Natural killer cell (primary cell): ENCODE measurements around the gene ZFP36L1. TPM values are rescaled to one million over a fixed set of nuclear protein-coding genes. Genes with fewer than 3 reads are reported as not detected.
"Not testable (repeated sequence)": the region's sequence is repeated elsewhere in the genome, so short reads cannot be mapped to it uniquely, and the experiment has no call there.

Source experiments
- ATAC-seq, 3 donors: fragments of 150-1000 bp in 2 of 3; fragments of 200-7000 bp in 1 of 3; cut with Tn5 transposase; 1 replicate in 1 of 3; 2 replicates in 2 of 3; pipeline ENCODE4 v1.10.0; 2021; ENCODE audit warnings: mild to moderate bottlenecking in 2 of 3, moderate library complexity in 2 of 3
- DNase-seq, 2 donors: peaks; one replicate each; pipeline versions ENCODE4 v3.0.0 to v3.0.0-alpha.2; 2013 to 2021; ENCODE audit warnings: mixed read lengths in 1 of 2
- H3K27ac ChIP-seq: one replicate; pipeline ENCODE4 v1.5.1; 2013; ENCODE audit warnings: mild to moderate bottlenecking, low read length
- H3K27me3 ChIP-seq: one replicate; pipeline ENCODE4 v1.6.1; 2013; ENCODE audit warnings: low read length; ENCODE audit not compliant: control insufficient read depth, insufficient read depth
- H3K36me3 ChIP-seq: one replicate; pipeline ENCODE4 v1.6.1; 2013; ENCODE audit warnings: low read length; ENCODE audit not compliant: control insufficient read depth, insufficient read depth
- H3K4me1 ChIP-seq: one replicate; pipeline ENCODE4 v1.6.1; 2013; ENCODE audit warnings: low read length; ENCODE audit not compliant: control insufficient read depth, insufficient read depth
- H3K4me3 ChIP-seq: one replicate; pipeline ENCODE4 v1.5.1; 2013; ENCODE audit warnings: low read length
- H3K9me3 ChIP-seq: one replicate; pipeline ENCODE4 v1.6.1; 2013; ENCODE audit warnings: low read length; ENCODE audit not compliant: control insufficient read depth, insufficient read depth
- H3K27ac Mint-ChIP-seq, 2 donors: one replicate each; pipeline ENCODE4 v1.8.0; 2022; ENCODE audit warnings: mild to moderate bottlenecking in 2 of 2, mixed read lengths in 2 of 2, moderate library complexity in 1 of 2
- H3K27me3 Mint-ChIP-seq, 2 donors: one replicate each; pipeline ENCODE4 v1.8.0; 2022; ENCODE audit warnings: low read depth in 2 of 2, mixed read lengths in 2 of 2
- H3K36me3 Mint-ChIP-seq: one replicate; pipeline ENCODE4 v1.8.0; 2022; ENCODE audit warnings: mixed read lengths
- H3K4me1 Mint-ChIP-seq, 2 donors: one replicate each; pipeline ENCODE4 v1.8.0; 2022; ENCODE audit warnings: mixed read lengths in 2 of 2
- H3K4me3 Mint-ChIP-seq: one replicate; pipeline ENCODE4 v1.8.0; 2022; ENCODE audit warnings: mild to moderate bottlenecking, moderate library complexity, mixed read lengths
- H3K9me3 Mint-ChIP-seq, 2 donors: one replicate each; pipeline ENCODE4 v1.8.0; 2022; ENCODE audit warnings: mixed read lengths in 2 of 2
- CTCF ChIP-seq: fragments of 200-600 bp; IDR thresholded peaks from one replicate; pipeline ENCODE4 v1.8.0; 2022; ENCODE audit warnings: antibody characterized with exemption
- WGBS: methylation state at CpG from one replicate; pipeline ENCODE4 v1.1.7; 2013; ENCODE audit warnings: missing lambda C conversion rate; ENCODE audit not compliant: insufficient coverage; 5-methylcytosine and 5-hydroxymethylcytosine counted together
- intact Hi-C: fragments of 100-400 bp; cut with micrococcal nuclease; formaldehyde crosslinking; loops from one replicate; pipeline ENCODE4 v1.14.2; 2022
- total RNA-seq, 4 donors: library from RNA; stranded (reverse); fragments of 120-200 nt in 1 of 4; gene quantifications; one replicate each; pipeline versions ENCODE4 v1.2.3 to v1.2.4, GENCODE V29; 2013 to 2022

ZFP36L1 gene
- total RNA-seq, 3 donors from 2014 or later (not counting 1 experiment from before 2014, with no cell fraction given): 143 to 167 (median 166) TPM

GRCh38 chr14:68767248-68767645 is 25.6 kb downstream of the ZFP36L1 start:
- H3K9me3 Mint-ChIP-seq: no peaks in the 10 kb centered on the region
- Histone ChIP-seq H3K36me3 (no peaks in the 10 kb centered on the region), H3K9me3 (no peaks in the 10 kb centered on the region), H3K4me1 (peaks cover 21% of the 10 kb centered on the region), H3K27ac (no peak overlapping the region), H3K27me3 (no peaks in the 10 kb centered on the region), H3K4me3 (no peak overlapping the region)
- DNase-seq: no peak
- peaks cover 16 to 27% of the 10 kb centered on the region in 2 donors for H3K4me1 Mint-ChIP-seq
- no peak for TF ChIP-seq CTCF
- no peak overlapping the region for H3K27ac Mint-ChIP-seq
- no peak for ATAC-seq
- no peaks in the 10 kb centered on the region for H3K36me3 Mint-ChIP-seq
- H3K4me3 Mint-ChIP-seq: no peak overlapping the region
- 97% methylated on average over 5 of the region's 5 CpGs for WGBS
- H3K27me3 Mint-ChIP-seq: no peaks in the 10 kb centered on the region
- intact Hi-C loops: no loop called here

- intact Hi-C loops: no loop called here
- Mint-ChIP-seq H3K9me3 (no peaks in the 10 kb centered on the region), H3K36me3 (no peaks in the 10 kb centered on the region), H3K4me1 (peaks cover 14 to 26% of the 10 kb centered on the region in 2 donors), H3K4me3 (no peak overlapping the region), H3K27me3 (no peaks in the 10 kb centered on the region), H3K27ac (no peak overlapping the region)
- Histone ChIP-seq H3K4me1 (peaks cover 14% of the 10 kb centered on the region), H3K36me3 (no peaks in the 10 kb centered on the region), H3K27me3 (no peaks in the 10 kb centered on the region), H3K9me3 (no peaks in the 10 kb centered on the region), H3K4me3 (no peak overlapping the region), H3K27ac (no peak overlapping the region)
- WGBS: 85% methylated on average over 6 of the region's 7 CpGs
- ATAC-seq (no peak), DNase-seq (no peak)
- TF ChIP-seq CTCF: no peak
Observed at GRCh38 chr14:68766299-68767247, 26.3 kb downstream of the ZFP36L1 start.

- intact Hi-C loops, H3K4me3 ChIP-seq, H3K36me3 Mint-ChIP-seq, H3K27ac Mint-ChIP-seq, H3K4me1 ChIP-seq, H3K27me3 Mint-ChIP-seq, ATAC-seq, DNase-seq, H3K27me3 ChIP-seq, H3K4me3 Mint-ChIP-seq, H3K9me3 ChIP-seq, H3K27ac ChIP-seq, H3K9me3 Mint-ChIP-seq, H3K36me3 ChIP-seq: not testable (repeated sequence)
- H3K4me1 Mint-ChIP-seq: peaks cover 0 to 17% of the 10 kb centered on the region in 2 donors
- WGBS: 99% methylated on average over 4 of the region's 4 CpGs
Observed at GRCh38 chr14:68763843-68764242, 29.0 kb downstream of the ZFP36L1 start.

- Histone ChIP-seq H3K4me3 (no peak overlapping the region), H3K9me3 (no peaks in the 10 kb centered on the region), H3K4me1 (peaks cover 2% of the 10 kb centered on the region), H3K36me3 (no peaks in the 10 kb centered on the region), H3K27me3 (no peaks in the 10 kb centered on the region), H3K27ac (no peak overlapping the region)
- ATAC-seq: no peak
- H3K9me3 Mint-ChIP-seq: no peaks in the 10 kb centered on the region
- H3K4me3 Mint-ChIP-seq: no peak overlapping the region
- no peak overlapping the region for H3K27ac Mint-ChIP-seq
- no peaks in the 10 kb centered on the region for H3K27me3 Mint-ChIP-seq
- peaks cover under 1 to 19% of the 10 kb centered on the region in 2 donors for H3K4me1 Mint-ChIP-seq
- no peak for DNase-seq
- H3K36me3 Mint-ChIP-seq: no peaks in the 10 kb centered on the region
- intact Hi-C loops: no loop called here
- WGBS: 76% methylated on average over 9 of the region's 11 CpGs
- no peak for TF ChIP-seq CTCF
Observed at GRCh38 chr14:68762953-68763764, 29.7 kb downstream of the ZFP36L1 start.
